Measurements from ENCODE around the gene TCF7L1.

The TCF7L1 gene

GRCh38 chr2:85132397-85132796 lies 795 bp upstream of the TCF7L1 start:
- no peak for TF ChIP-seq CTCF (IDR thresholded peaks at IDR 0.05; ENCODE audit: insufficient read depth, low read length)
- TF ChIP-seq SPI1 (IDR thresholded peaks at IDR 0.05; ENCODE audit: borderline replicate concordance, low read depth): no peak
- TF ChIP-seq GABPA (IDR thresholded peaks at IDR 0.05; ENCODE audit: low read depth): no peak
- no peak for TF ChIP-seq POLR2AphosphoS5 (IDR thresholded peaks at IDR 0.05; ENCODE audit: low read depth)
- TF ChIP-seq REST (IDR thresholded peaks at IDR 0.05; ENCODE audit: insufficient replicate concordance, low read depth): no peak
- no peak overlapping the region for H3K27ac ChIP-seq (replicated peaks)
- no peak overlapping the region for H3K4me3 ChIP-seq (replicated peaks; ENCODE audit: insufficient read depth, low read length)
- H3K27me3 ChIP-seq (ENCODE audit: insufficient read depth, poor library complexity, severe bottlenecking): peaks cover 41% of the 10 kb centered on the region
- DNase-seq (ENCODE audit: low read depth in 1 of 2, low spot score in 1 of 2): no peak

GRCh38 chr2:85133751-85134254 lies 611 bp downstream of the TCF7L1 start:
- DNase-seq (ENCODE audit: low read depth in 1 of 2, low spot score in 1 of 2): no peak
- peaks cover 39% of the 10 kb centered on the region for H3K27me3 ChIP-seq (ENCODE audit: insufficient read depth, poor library complexity, severe bottlenecking)
- TF ChIP-seq POLR2AphosphoS5 (IDR thresholded peaks at IDR 0.05; ENCODE audit: low read depth) (no peak), CTCF (IDR thresholded peaks at IDR 0.05; ENCODE audit: insufficient read depth, low read length) (no peak), REST (IDR thresholded peaks at IDR 0.05; ENCODE audit: insufficient replicate concordance, low read depth) (no peak), GABPA (IDR thresholded peaks at IDR 0.05; ENCODE audit: low read depth) (no peak), SPI1 (IDR thresholded peaks at IDR 0.05; ENCODE audit: borderline replicate concordance, low read depth) (no peak)
- no peak overlapping the region for H3K27ac ChIP-seq (replicated peaks)
- H3K4me3 ChIP-seq (replicated peaks; ENCODE audit: insufficient read depth, low read length): peak overlapping the region; percentile 22

DNA sequence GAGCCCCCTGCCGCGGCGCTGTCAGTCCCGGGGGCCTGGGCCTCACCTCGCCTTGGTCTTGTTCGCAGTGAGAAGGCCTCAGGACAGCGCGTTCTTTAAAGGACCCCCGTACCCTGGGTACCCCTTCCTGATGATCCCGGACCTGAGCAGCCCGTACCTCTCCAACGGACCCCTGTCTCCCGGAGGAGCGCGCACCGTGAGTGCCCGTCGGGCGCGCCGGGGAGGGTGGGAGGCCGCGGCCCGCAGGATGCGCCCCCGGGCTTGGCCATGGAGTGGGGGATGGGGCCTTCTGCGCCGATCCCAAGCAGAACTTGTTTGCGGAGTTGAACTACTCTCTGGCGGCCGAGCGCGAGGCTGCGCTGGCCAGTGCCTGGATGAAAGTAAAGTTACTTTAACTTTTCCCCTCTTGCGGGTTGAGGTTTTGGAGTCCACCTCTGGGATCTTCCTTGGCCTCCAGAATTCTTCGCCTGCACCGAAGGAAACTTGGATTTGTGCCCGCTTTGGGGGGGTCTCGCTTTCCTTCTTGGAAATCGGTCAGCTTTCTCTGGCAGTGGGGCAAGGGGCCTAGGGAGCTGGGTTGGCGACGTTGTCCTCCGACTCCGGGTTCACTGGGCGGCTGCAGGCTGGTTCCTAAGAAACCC lies 1.2 kb downstream of the TCF7L1 start:
- no peak overlapping the region for H3K27ac ChIP-seq (replicated peaks)
- no peak overlapping the region for H3K4me3 ChIP-seq (replicated peaks; ENCODE audit: insufficient read depth, low read length)
- DNase-seq (ENCODE audit: low read depth in 1 of 2, low spot score in 1 of 2): no peak
- TF ChIP-seq REST (IDR thresholded peaks at IDR 0.05; ENCODE audit: insufficient replicate concordance, low read depth): no peak
- no peak for TF ChIP-seq POLR2AphosphoS5 (IDR thresholded peaks at IDR 0.05; ENCODE audit: low read depth)
- TF ChIP-seq CTCF (IDR thresholded peaks at IDR 0.05; ENCODE audit: insufficient read depth, low read length): no peak
- TF ChIP-seq GABPA (IDR thresholded peaks at IDR 0.05; ENCODE audit: low read depth): no peak
- no peak for TF ChIP-seq SPI1 (IDR thresholded peaks at IDR 0.05; ENCODE audit: borderline replicate concordance, low read depth)
- peaks cover 39% of the 10 kb centered on the region for H3K27me3 ChIP-seq (ENCODE audit: insufficient read depth, poor library complexity, severe bottlenecking)

All from HL-60 (cell line).